H1 (cell line): Measurements from ENCODE around the gene RB1. TPM values are rescaled to one million over a fixed set of nuclear protein-coding genes. Genes with fewer than 3 reads are reported as not detected.

ENCODE experiments used
- CTCF ChIA-PET: fragments of 300-600 bp; sonication (Branson Sonifier 250); formaldehyde crosslinking; loops from one replicate; lab custom pipeline; 2021; ENCODE audit not compliant: partially characterized antibody; lab: Charles Lee
- POLR2A ChIA-PET: fragments of 300-600 bp; sonication (Branson Sonifier 250); formaldehyde crosslinking; loops from one replicate; lab custom pipeline; 2021; ENCODE audit warnings: inconsistent platforms; ENCODE audit not compliant: partially characterized antibody; lab: Charles Lee
- DNase-seq, 2 experiments: peaks; one replicate each; pipeline versions ENCODE4 v3.0.0 to v3.0.0-alpha.2; 2010 to 2022; ENCODE audit warnings: low spot score in 2 of 2, low read depth in 1 of 2, mixed read lengths in 1 of 2
- FAIRE-seq: peaks from 2 replicates; lab custom pipeline; 2011; peaks lifted over from hg19 to GRCh38; lab: Jason Lieb, UNC
- H2AFZ ChIP-seq: 2 replicates; pipeline ENCODE4 v1.8.1; 2012; ENCODE audit warnings: low read length, inconsistent platforms
- H2AK5ac ChIP-seq: 2 replicates; pipeline ENCODE4 v1.6.1; 2013; ENCODE audit warnings: low read depth, low read length
- H2BK120ac ChIP-seq: replicated peaks from 2 replicates; pipeline ENCODE3; 2013; ENCODE audit warnings: low read depth, low read length, inconsistent platforms
- H2BK12ac ChIP-seq: 2 replicates; pipeline ENCODE4 v1.6.1; 2013; ENCODE audit warnings: low read depth, low read length
- H2BK15ac ChIP-seq: 2 replicates; pipeline ENCODE4 v1.6.1; 2013; ENCODE audit warnings: low read length
- H2BK20ac ChIP-seq: 2 replicates; pipeline ENCODE4 v1.6.1; 2013; ENCODE audit warnings: low read length
- H2BK5ac ChIP-seq: 2 replicates; pipeline ENCODE4 v1.6.1; 2013; ENCODE audit warnings: low read depth, low read length
- H3K14ac ChIP-seq: 2 replicates; pipeline ENCODE4 v1.6.1; 2013; ENCODE audit warnings: inconsistent platforms; ENCODE audit not compliant: insufficient read length
- H3K18ac ChIP-seq: 2 replicates; pipeline ENCODE4 v1.6.1; 2013; ENCODE audit warnings: low read length; ENCODE audit errors: extremely low read depth
- H3K23ac ChIP-seq: 2 replicates; pipeline ENCODE4 v1.6.1; 2013; ENCODE audit warnings: inconsistent platforms; ENCODE audit not compliant: insufficient read length
- H3K23me2 ChIP-seq: 2 replicates; pipeline ENCODE4 v1.6.1; 2013; ENCODE audit warnings: low read depth, low read length
- H3K27ac ChIP-seq: 2 replicates; pipeline ENCODE4 v1.6.1; 2011; ENCODE audit warnings: low read depth, low read length, inconsistent platforms
- H3K27me3 ChIP-seq, 4 experiments: replicated peaks in 1 of 4; 1 replicate in 1 of 4; 2 replicates in 3 of 4; pipeline versions ENCODE4 v1.6.1 to v1.8.1; 2011 to 2013; ENCODE audit warnings: low read length in 3 of 4, mild to moderate bottlenecking in 3 of 4, inconsistent platforms in 2 of 4, mixed read lengths in 2 of 4, moderate library complexity in 1 of 4; ENCODE audit not compliant: control insufficient read depth in 3 of 4, insufficient read depth in 3 of 4; ENCODE audit errors: extremely low read depth in 1 of 4
- H3K36me3 ChIP-seq, 4 experiments: 2 replicates each; pipeline versions ENCODE4 v1.6.1 to v1.8.1; 2011 to 2013; ENCODE audit warnings: mild to moderate bottlenecking in 4 of 4, low read length in 3 of 4, moderate library complexity in 2 of 4, control low read depth in 1 of 4, inconsistent platforms in 1 of 4; ENCODE audit not compliant: insufficient read depth in 4 of 4, control insufficient read depth in 2 of 4
- H3K4ac ChIP-seq: replicated peaks from 2 replicates; pipeline ENCODE3; 2013; ENCODE audit warnings: low read length, low read depth, mixed read lengths, inconsistent platforms; ENCODE audit not compliant: insufficient read length
- H3K4me1 ChIP-seq, 4 experiments: replicated peaks in 1 of 4; 1 replicate in 1 of 4; 2 replicates in 3 of 4; pipeline versions ENCODE4 v1.6.1 to v1.8.1; 2011 to 2013; ENCODE audit warnings: low read length in 3 of 4, inconsistent platforms in 2 of 4, mixed read lengths in 1 of 4; ENCODE audit not compliant: insufficient read depth in 4 of 4, control insufficient read depth in 3 of 4
- H3K4me2 ChIP-seq, 2 experiments: 2 replicates each; pipeline versions ENCODE4 v1.6.1 to v1.8.1; 2011 to 2013; ENCODE audit warnings: low read depth in 2 of 2, low read length in 2 of 2, control low read depth in 1 of 2, inconsistent platforms in 1 of 2, mild to moderate bottlenecking in 1 of 2; ENCODE audit not compliant: insufficient read depth in 1 of 2
- H3K4me3 ChIP-seq, 4 experiments: fragments of 200-600, 300-600 bp in 1 of 4; sonication (generic), shearing (Covaris generic), sonication (Bioruptor Twin) in 1 of 4; 2 replicates each; pipeline versions ENCODE4 v1.5.1 to v1.8.1; 2011 to 2016; ENCODE audit warnings: low read length in 4 of 4, low read depth in 3 of 4, control low read depth in 2 of 4, inconsistent platforms in 2 of 4, mild to moderate bottlenecking in 2 of 4, mixed read lengths in 1 of 4, moderate library complexity in 1 of 4; ENCODE audit not compliant: insufficient read depth in 2 of 4; ENCODE audit errors: extremely low read depth in 1 of 4
- H3K56ac ChIP-seq: replicated peaks from 2 replicates; pipeline ENCODE3; 2013; ENCODE audit warnings: low read depth, mild to moderate bottlenecking, mixed read lengths, low read length, inconsistent platforms; ENCODE audit not compliant: insufficient read length
- H3K79me1 ChIP-seq: 2 replicates; pipeline ENCODE4 v1.6.1; 2013; ENCODE audit warnings: low read depth, low read length, control low read depth
- H3K79me2 ChIP-seq, 2 experiments: 2 replicates each; pipeline versions ENCODE4 v1.6.1 to v1.8.1; 2012 to 2013; ENCODE audit warnings: low read length in 2 of 2, mild to moderate bottlenecking in 2 of 2, inconsistent platforms in 1 of 2; ENCODE audit not compliant: insufficient read depth in 2 of 2, control insufficient read depth in 1 of 2
- H3K9ac ChIP-seq, 4 experiments: replicated peaks in 1 of 4; 1 replicate in 1 of 4; 2 replicates in 3 of 4; pipeline versions ENCODE4 v1.6.1 to v1.8.1; 2011 to 2013; ENCODE audit warnings: low read depth in 3 of 4, low read length in 3 of 4, control low read depth in 2 of 4, mild to moderate bottlenecking in 2 of 4, moderate library complexity in 2 of 4, inconsistent platforms in 1 of 4; ENCODE audit errors: extremely low read depth in 1 of 4
- H3K9me3 ChIP-seq, 2 experiments: 2 replicates each; pipeline versions ENCODE4 v1.6.1 to v1.8.1; 2012 to 2013; ENCODE audit warnings: mild to moderate bottlenecking in 2 of 2, moderate library complexity in 2 of 2, control low read depth in 1 of 2, inconsistent platforms in 1 of 2, low read depth in 1 of 2, low read length in 1 of 2, mixed read lengths in 1 of 2; ENCODE audit not compliant: insufficient read depth in 2 of 2
- H4K20me1 ChIP-seq, 2 experiments: replicated peaks in 1 of 2; 2 replicates each; pipeline versions ENCODE3 to v1.8.1; 2011 to 2013; ENCODE audit warnings: inconsistent platforms in 2 of 2, low read length in 2 of 2, mild to moderate bottlenecking in 1 of 2; ENCODE audit not compliant: insufficient read depth in 2 of 2, control insufficient read depth in 1 of 2
- H4K5ac ChIP-seq: 2 replicates; pipeline ENCODE4 v1.6.1; 2013; ENCODE audit warnings: low read length, low read depth, mixed read lengths, inconsistent platforms; ENCODE audit not compliant: insufficient read length
- H4K8ac ChIP-seq: 2 replicates; pipeline ENCODE4 v1.8.0; 2013; ENCODE audit warnings: mild to moderate bottlenecking, moderate library complexity, low read length, inconsistent platforms; ENCODE audit not compliant: insufficient read depth; ENCODE audit errors: extremely low read depth
- H4K91ac ChIP-seq: replicated peaks from 2 replicates; pipeline ENCODE3; 2013; ENCODE audit warnings: low read length, mixed read lengths, inconsistent platforms; ENCODE audit not compliant: insufficient read length
- GABPA ChIP-seq: IDR thresholded peaks from 2 replicates; pipeline ENCODE4 v1.6.1; 2011; ENCODE audit warnings: mild to moderate bottlenecking, low read length, moderate library complexity, borderline replicate concordance; ENCODE audit not compliant: insufficient read depth
- HDAC6 ChIP-seq: IDR thresholded peaks from one replicate; pipeline ENCODE4 v1.7.1; 2012; ENCODE audit warnings: low read depth, mild to moderate bottlenecking, inconsistent platforms, low read length, moderate library complexity
- JUN ChIP-seq: IDR thresholded peaks from 2 replicates; pipeline ENCODE4 v1.6.1; 2011; ENCODE audit warnings: low read depth, mild to moderate bottlenecking, improper control_type of control experiment, low read length
- PHF8 ChIP-seq: fragments of 200-600 bp; sonication (generic); conservative IDR thresholded peaks from 2 replicates; pipeline ENCODE4 v1.7.1; 2012; ENCODE audit warnings: low read depth, mild to moderate bottlenecking, inconsistent platforms, low read length, moderate library complexity
- POU5F1 ChIP-seq: IDR thresholded peaks from 2 replicates; pipeline ENCODE4 v1.6.1; 2011; ENCODE audit warnings: low read depth, mild to moderate bottlenecking, low read length, moderate library complexity
- SIX5 ChIP-seq: IDR thresholded peaks from 2 replicates; pipeline ENCODE4 v1.6.1; 2011; ENCODE audit warnings: mild to moderate bottlenecking, low read depth, low read length
- SP1 ChIP-seq: IDR thresholded peaks from 2 replicates; pipeline ENCODE4 v1.6.1; 2011; ENCODE audit warnings: low read depth, low read length
- SUZ12 ChIP-seq: fragments of 200-600 bp; sonication (generic); IDR thresholded peaks from 2 replicates; pipeline ENCODE4 v1.6.1; 2012; ENCODE audit warnings: mild to moderate bottlenecking, inconsistent platforms, low read length, moderate library complexity, mixed read lengths
- TAF1 ChIP-seq: IDR thresholded peaks from 2 replicates; pipeline ENCODE4 v1.6.1; 2011; ENCODE audit warnings: mild to moderate bottlenecking, low read depth, low read length
- TBP ChIP-seq: IDR thresholded peaks from 2 replicates; pipeline ENCODE4 v1.6.1; 2011; ENCODE audit warnings: low read depth, low read length, improper control_type of control experiment
- WGBS, 2 experiments: shearing (Covaris generic) in 1 of 2; methylation state at CpG; one replicate each; pipeline versions ENCODE4 v1.1.6 to v1.1.7; 2013 to 2015; ENCODE audit warnings: low lambda C conversion rate in 2 of 2, mixed read lengths in 2 of 2, inconsistent platforms in 1 of 2, low coverage in 1 of 2, missing lambda C conversion rate in 1 of 2; ENCODE audit not compliant: insufficient replicate concordance in 2 of 2, insufficient coverage in 1 of 2, insufficient read length in 1 of 2; ENCODE audit errors: extremely low coverage in 1 of 2, missing lambda C conversion rate in 1 of 2; 5-methylcytosine and 5-hydroxymethylcytosine counted together
- polyA plus RNA-seq, 7 experiments: library from polyadenylated mRNA; depleted of rRNA in 3 of 7; stranded (reverse) in 5 of 7; unstranded in 2 of 7; fragments of >200 nt in 5 of 7; fragments of 200-250 nt in 2 of 7; gene quantifications; 1 replicate in 5 of 7; 2 replicates in 1 of 7; 4 replicates in 1 of 7; pipeline versions ENCODE4 v1.2.1 to v1.2.3, GENCODE V29; 2011 to 2013; ENCODE audit warnings: missing spikeins in 2 of 7, mixed read lengths in 2 of 7
- total RNA-seq: library from RNA; stranded (reverse); fragmentation: NEBNext Ultra II Directional; extraction: Animal tissue kit (Norgen Biotek cat#: 25700); gene quantifications from 2 replicates; pipeline ENCODE4 v1.2.1, GENCODE V29; 2021
- TF ChIP-seq, protein P1 (sequence below): IDR thresholded peaks from 2 replicates; pipeline ENCODE4 v1.6.1; 2011; ENCODE audit warnings: low read length, improper control_type of control experiment
- TF ChIP-seq, protein P2 (sequence below): IDR thresholded peaks from 2 replicates; pipeline ENCODE4 v1.6.1; 2012; ENCODE audit warnings: low read length, inconsistent platforms

RB1 gene
- total and polyA plus RNA-seq, 2 of the 8 experiments (the other 6 are each of a cell fraction or from before 2014, with no cell fraction given), result 4.1 to 17.5 TPM

DNA sequence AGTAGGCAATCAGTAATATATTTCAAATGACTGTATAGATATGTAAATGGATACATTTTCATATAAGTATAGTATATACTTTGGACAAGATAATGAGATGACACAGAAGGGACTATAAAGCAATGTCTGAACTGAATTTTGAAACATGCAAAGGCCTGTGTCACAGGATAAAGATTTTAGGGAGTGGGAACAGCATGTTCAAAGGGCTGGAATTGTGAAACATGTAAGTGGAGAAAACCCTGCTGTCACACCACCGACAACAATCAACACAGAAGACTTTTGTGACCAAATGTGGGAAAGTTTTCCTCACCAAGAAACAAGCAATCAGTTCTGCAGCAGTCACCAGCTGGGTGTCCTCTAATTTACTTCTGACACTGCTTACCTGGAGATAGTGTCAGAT is 66.4 kb downstream of the RB1 start:
- CTCF ChIA-PET, result no interaction called here
- TF ChIP-seq TBP (no peak), PHF8 (no peak), GABPA (no peak), HDAC6 (no peak), SUZ12 (no peak), SIX5 (no peak), TAF1 (no peak), SP1 (no peak), POU5F1 (no peak), JUN (no peak)
- TF ChIP-seq, protein P1, sequence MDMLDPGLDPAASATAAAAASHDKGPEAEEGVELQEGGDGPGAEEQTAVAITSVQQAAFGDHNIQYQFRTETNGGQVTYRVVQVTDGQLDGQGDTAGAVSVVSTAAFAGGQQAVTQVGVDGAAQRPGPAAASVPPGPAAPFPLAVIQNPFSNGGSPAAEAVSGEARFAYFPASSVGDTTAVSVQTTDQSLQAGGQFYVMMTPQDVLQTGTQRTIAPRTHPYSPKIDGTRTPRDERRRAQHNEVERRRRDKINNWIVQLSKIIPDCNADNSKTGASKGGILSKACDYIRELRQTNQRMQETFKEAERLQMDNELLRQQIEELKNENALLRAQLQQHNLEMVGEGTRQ, result no peak
- TF ChIP-seq, protein P2, sequence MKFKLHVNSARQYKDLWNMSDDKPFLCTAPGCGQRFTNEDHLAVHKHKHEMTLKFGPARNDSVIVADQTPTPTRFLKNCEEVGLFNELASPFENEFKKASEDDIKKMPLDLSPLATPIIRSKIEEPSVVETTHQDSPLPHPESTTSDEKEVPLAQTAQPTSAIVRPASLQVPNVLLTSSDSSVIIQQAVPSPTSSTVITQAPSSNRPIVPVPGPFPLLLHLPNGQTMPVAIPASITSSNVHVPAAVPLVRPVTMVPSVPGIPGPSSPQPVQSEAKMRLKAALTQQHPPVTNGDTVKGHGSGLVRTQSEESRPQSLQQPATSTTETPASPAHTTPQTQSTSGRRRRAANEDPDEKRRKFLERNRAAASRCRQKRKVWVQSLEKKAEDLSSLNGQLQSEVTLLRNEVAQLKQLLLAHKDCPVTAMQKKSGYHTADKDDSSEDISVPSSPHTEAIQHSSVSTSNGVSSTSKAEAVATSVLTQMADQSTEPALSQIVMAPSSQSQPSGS, result no peak

More for the DNA sequence above, 66.4 kb downstream of the RB1 start:
- no peak overlapping the region for H3K9ac ChIP-seq
- H3K79me1 ChIP-seq, result no peaks in the 10 kb centered on the region
- H2BK20ac ChIP-seq, result no peak overlapping the region
- H3K4me2 ChIP-seq, result no peak overlapping the region
- no peak overlapping the region for H2BK5ac ChIP-seq
- no peak overlapping the region for H3K4me3 ChIP-seq
- no peaks in the 10 kb centered on the region for H3K79me2 ChIP-seq
- H4K8ac ChIP-seq, result no peak overlapping the region; the same call in 1 of the 2 replicates
- no peaks in the 10 kb centered on the region for H3K23me2 ChIP-seq
- H3K4ac ChIP-seq, result no peak overlapping the region
- POLR2A ChIA-PET, result no interaction called here
- H3K36me3 ChIP-seq, result peaks cover 0 to under 1% (median 0%) of the 10 kb centered on the region in 4 experiments; a peak in 1 of 8 replicates
- H3K14ac ChIP-seq, result no peak overlapping the region
- H3K23ac ChIP-seq, result no peak overlapping the region
- no peaks in the 10 kb centered on the region for H3K9me3 ChIP-seq
- DNase-seq, result no peak
- no peaks in the 10 kb centered on the region for H3K27me3 ChIP-seq
- H2BK15ac ChIP-seq, result no peak overlapping the region
- H2BK120ac ChIP-seq, result no peak overlapping the region
- H2AFZ ChIP-seq, result no peak overlapping the region
- no peak overlapping the region for H3K56ac ChIP-seq
- H2AK5ac ChIP-seq, result no peak overlapping the region
- no peaks in the 10 kb centered on the region for H4K20me1 ChIP-seq
- no peak overlapping the region for H4K5ac ChIP-seq
- no peak overlapping the region for H3K27ac ChIP-seq
- H3K4me1 ChIP-seq, result no peaks in the 10 kb centered on the region
- H2BK12ac ChIP-seq, result no peak overlapping the region
- H4K91ac ChIP-seq, result no peak overlapping the region
- 89% methylated on average over 1 of the region's 1 CpG; no CpG with 5 or more reads in 1 of the 2 experiments for WGBS, 2 experiments
- no peak for FAIRE-seq
- no peak overlapping the region for H3K18ac ChIP-seq
